Testis (tissue), 2 donors: ENCODE data around the gene HPS5.

Experiments used
- CTCF ChIP-seq, 3 experiments: fragments of 450-650 bp in 2 of 3; fragments of 200-600 bp in 1 of 3; sonication (generic) in 1 of 3; IDR thresholded peaks; one replicate each; pipeline ENCODE4 v1.5.1; 2016 to 2019; ENCODE audit warnings: antibody characterized with exemption in 3 of 3, mild to moderate bottlenecking in 2 of 3, moderate library complexity in 1 of 3
- POLR2A ChIP-seq: fragments of 450-650 bp; IDR thresholded peaks from one replicate; pipeline ENCODE4 v1.6.1; 2017; ENCODE audit warnings: antibody characterized with exemption, mild to moderate bottlenecking, moderate library complexity

GRCh38 chr11:18308242-18308641, 13.7 kb downstream of the HPS5 start:
- no peak for TF ChIP-seq CTCF (IDR thresholded peaks at IDR 0.05)
- TF ChIP-seq POLR2A, result no peak
